CMK (cell line): ENCODE data around the gene DPPA3.
"Not testable (repeated sequence)": the region's sequence is repeated elsewhere in the genome, so short reads cannot be mapped to it uniquely, and the experiment has no call there.

Experiments
- DNase-seq: peaks from one replicate; pipeline ENCODE4 v3.0.0-alpha.2; 2010; ENCODE audit warnings: low read depth

Gene DPPA3

GRCh38 chr12:7730984-7731383 is 19.8 kb downstream of the DPPA3 start:
- not testable (repeated sequence) for DNase-seq

GRCh38 chr12:7731486-7731885 is 20.3 kb downstream of the DPPA3 start:
- DNase-seq = no peak

GRCh38 chr12:7732993-7733392 is 21.8 kb downstream of the DPPA3 start:
- DNase-seq = no peak

- no peak for DNase-seq
Observed at GRCh38 chr12:7747246-7747645, 36.0 kb downstream of the DPPA3 start, which contains the start of gene CLEC4C. Gene CLEC4C, minus strand, starts transcription at chr12:7747375. Its CDS starts 27 bp downstream, at chr12:7747348.

- no peak for DNase-seq
Observed at GRCh38 chr12:7748852-7749251, 37.6 kb downstream of the DPPA3 start.

GRCh38 chr12:7749442-7749841 is 38.2 kb downstream of the DPPA3 start:
- DNase-seq = no peak

GRCh38 chr12:7750350-7750749 is 39.1 kb downstream of the DPPA3 start:
- no peak for DNase-seq

GRCh38 chr12:7751394-7751793 is 40.2 kb downstream of the DPPA3 start:
- DNase-seq = no peak

GRCh38 chr12:7751941-7752922 is 41.0 kb downstream of the DPPA3 start:
- DNase-seq = not testable (repeated sequence)

GRCh38 chr12:7755668-7756067 is 44.4 kb downstream of the DPPA3 start:
- DNase-seq = not testable (repeated sequence)

- no peak for DNase-seq
Observed at GRCh38 chr12:7756993-7757392, 45.8 kb downstream of the DPPA3 start.

GRCh38 chr12:7758766-7759140 is 47.5 kb downstream of the DPPA3 start:
- no peak for DNase-seq
